GM19324 (cell line): ENCODE data around the gene MYCBPAP.

Experiments used
- ATAC-seq: cut with Tn5 transposase; IDR thresholded peaks from one replicate; pipeline ENCODE4 v1.9.1; 2021; ENCODE audit warnings: mild to moderate bottlenecking, moderate library complexity; ENCODE audit not compliant: unreplicated experiment, low FRiP score

MYCBPAP gene

GRCh38 chr17:50514388-50514787 lies 6.1 kb downstream of the MYCBPAP start:
- no peak for ATAC-seq

GRCh38 chr17:50514936-50515702 lies 6.9 kb downstream of the MYCBPAP start:
- no peak for ATAC-seq

GRCh38 chr17:50517011-50517410 lies 8.8 kb downstream of the MYCBPAP start:
- no peak for ATAC-seq

- ATAC-seq: no peak
These were observed 9.5 kb downstream of the MYCBPAP start for GRCh38 chr17:50517504-50518383.

GRCh38 chr17:50518384-50519023 lies 10.3 kb downstream of the MYCBPAP start:
- no peak for ATAC-seq

GRCh38 chr17:50519141-50519834 lies 11.0 kb downstream of the MYCBPAP start:
- ATAC-seq: no peak

- ATAC-seq: no peak
These were observed 12.2 kb downstream of the MYCBPAP start for GRCh38 chr17:50520483-50520882.

GRCh38 chr17:50521514-50521913 lies 13.3 kb downstream of the MYCBPAP start:
- ATAC-seq: no peak

- no peak for ATAC-seq
These were observed 14.5 kb downstream of the MYCBPAP start for GRCh38 chr17:50522766-50523165.

GRCh38 chr17:50523208-50523607 lies 15.0 kb downstream of the MYCBPAP start:
- ATAC-seq: no peak

- no peak for ATAC-seq
These were observed 16.6 kb downstream of the MYCBPAP start for GRCh38 chr17:50524838-50525237.

- ATAC-seq: no peak
These were observed 19.0 kb downstream of the MYCBPAP start for GRCh38 chr17:50527155-50527762.

GRCh38 chr17:50527949-50528474 lies 19.8 kb downstream of the MYCBPAP start:
- no peak for ATAC-seq

GRCh38 chr17:50529849-50530248 lies 21.6 kb downstream of the MYCBPAP start:
- no peak for ATAC-seq

GRCh38 chr17:50531428-50532025 lies 23.3 kb downstream of the MYCBPAP start:
- no peak for ATAC-seq

GRCh38 chr17:50532452-50533024 lies 24.3 kb downstream of the MYCBPAP start, which contains the start of gene EPN3:
TSS of gene EPN3 (plus strand) at chr17:50532735. CDS start at chr17:50536557, 3,822 bp downstream.
- no peak for ATAC-seq

- no peak for ATAC-seq
These were observed 24.9 kb downstream of the MYCBPAP start for GRCh38 chr17:50533185-50533584.

- ATAC-seq: no peak
These were observed 25.5 kb downstream of the MYCBPAP start for GRCh38 chr17:50533720-50534148.
